ENCODE data around the gene PLEKHG4.

Gene PLEKHG4, protein sequence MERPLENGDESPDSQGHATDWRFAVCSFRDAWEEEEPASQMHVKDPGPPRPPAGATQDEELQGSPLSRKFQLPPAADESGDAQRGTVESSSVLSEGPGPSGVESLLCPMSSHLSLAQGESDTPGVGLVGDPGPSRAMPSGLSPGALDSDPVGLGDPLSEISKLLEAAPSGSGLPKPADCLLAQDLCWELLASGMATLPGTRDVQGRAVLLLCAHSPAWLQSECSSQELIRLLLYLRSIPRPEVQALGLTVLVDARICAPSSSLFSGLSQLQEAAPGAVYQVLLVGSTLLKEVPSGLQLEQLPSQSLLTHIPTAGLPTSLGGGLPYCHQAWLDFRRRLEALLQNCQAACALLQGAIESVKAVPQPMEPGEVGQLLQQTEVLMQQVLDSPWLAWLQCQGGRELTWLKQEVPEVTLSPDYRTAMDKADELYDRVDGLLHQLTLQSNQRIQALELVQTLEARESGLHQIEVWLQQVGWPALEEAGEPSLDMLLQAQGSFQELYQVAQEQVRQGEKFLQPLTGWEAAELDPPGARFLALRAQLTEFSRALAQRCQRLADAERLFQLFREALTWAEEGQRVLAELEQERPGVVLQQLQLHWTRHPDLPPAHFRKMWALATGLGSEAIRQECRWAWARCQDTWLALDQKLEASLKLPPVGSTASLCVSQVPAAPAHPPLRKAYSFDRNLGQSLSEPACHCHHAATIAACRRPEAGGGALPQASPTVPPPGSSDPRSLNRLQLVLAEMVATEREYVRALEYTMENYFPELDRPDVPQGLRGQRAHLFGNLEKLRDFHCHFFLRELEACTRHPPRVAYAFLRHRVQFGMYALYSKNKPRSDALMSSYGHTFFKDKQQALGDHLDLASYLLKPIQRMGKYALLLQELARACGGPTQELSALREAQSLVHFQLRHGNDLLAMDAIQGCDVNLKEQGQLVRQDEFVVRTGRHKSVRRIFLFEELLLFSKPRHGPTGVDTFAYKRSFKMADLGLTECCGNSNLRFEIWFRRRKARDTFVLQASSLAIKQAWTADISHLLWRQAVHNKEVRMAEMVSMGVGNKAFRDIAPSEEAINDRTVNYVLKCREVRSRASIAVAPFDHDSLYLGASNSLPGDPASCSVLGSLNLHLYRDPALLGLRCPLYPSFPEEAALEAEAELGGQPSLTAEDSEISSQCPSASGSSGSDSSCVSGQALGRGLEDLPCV

DNA sequence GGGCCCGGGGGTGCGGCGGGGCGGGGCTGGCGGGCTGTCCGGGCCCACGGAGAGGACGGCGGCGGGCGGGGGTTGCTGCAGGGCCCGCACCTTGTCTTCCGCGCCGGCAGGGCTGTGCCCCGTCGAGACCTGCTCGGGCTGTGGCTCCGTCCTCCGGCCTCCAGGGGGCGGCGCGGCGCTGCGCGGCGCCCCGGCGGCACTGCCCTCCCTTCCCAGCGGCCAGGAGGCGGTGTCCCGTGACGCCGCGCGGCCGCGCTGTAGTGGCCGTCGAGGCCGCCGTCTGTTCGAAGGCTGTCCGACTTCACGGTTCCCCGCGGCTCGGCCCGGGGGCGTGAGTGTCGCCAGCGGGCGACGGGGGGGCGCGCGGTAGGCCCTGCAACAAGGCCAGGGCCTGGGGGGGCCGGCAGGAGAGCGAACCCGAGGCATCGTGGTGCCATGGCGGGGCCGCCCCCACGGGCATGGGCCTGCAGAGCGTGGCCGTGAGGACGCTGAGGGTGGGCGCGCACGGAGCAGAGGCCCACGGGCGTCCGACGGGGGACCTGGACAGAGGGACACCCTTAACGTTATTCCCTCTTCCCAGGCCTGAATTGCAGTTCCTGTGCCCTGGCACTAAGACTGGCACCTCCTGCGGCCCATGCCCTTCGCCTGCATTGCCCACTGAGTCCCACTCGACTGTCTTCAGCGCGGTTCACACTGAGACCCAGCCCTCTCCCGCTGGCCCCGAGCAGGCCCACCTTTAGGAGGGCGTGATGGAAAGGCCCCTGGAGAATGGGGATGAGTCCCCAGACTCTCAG is at the start of gene PLEKHG4:
Gene PLEKHG4 (plus strand): TSS at position 237 of the 794 bp plus-strand sequence. CDS start 513 bp downstream, at position 750.
- H3K4me3 ChIP-seq, result peak within 1 kb of the TSS; percentile 53
- H3K36me3 ChIP-seq (ENCODE audit: insufficient read depth, low read length), result no peaks in the 10 kb centered on the region
- no peak for TF ChIP-seq POLR2AphosphoS5 (IDR thresholded peaks at IDR 0.05; ENCODE audit: borderline replicate concordance, low read depth, low read length)
- no peak within 1 kb of the TSS for H3K9ac ChIP-seq (ENCODE audit: insufficient read length)
- no peaks in the 10 kb centered on the region for H3K9me3 ChIP-seq (ENCODE audit: low read depth, low read length)
- no peak for DNase-seq (ENCODE audit: low read depth, low spot score)
- H3K27ac ChIP-seq, result no peak within 1 kb of the TSS

DNA sequence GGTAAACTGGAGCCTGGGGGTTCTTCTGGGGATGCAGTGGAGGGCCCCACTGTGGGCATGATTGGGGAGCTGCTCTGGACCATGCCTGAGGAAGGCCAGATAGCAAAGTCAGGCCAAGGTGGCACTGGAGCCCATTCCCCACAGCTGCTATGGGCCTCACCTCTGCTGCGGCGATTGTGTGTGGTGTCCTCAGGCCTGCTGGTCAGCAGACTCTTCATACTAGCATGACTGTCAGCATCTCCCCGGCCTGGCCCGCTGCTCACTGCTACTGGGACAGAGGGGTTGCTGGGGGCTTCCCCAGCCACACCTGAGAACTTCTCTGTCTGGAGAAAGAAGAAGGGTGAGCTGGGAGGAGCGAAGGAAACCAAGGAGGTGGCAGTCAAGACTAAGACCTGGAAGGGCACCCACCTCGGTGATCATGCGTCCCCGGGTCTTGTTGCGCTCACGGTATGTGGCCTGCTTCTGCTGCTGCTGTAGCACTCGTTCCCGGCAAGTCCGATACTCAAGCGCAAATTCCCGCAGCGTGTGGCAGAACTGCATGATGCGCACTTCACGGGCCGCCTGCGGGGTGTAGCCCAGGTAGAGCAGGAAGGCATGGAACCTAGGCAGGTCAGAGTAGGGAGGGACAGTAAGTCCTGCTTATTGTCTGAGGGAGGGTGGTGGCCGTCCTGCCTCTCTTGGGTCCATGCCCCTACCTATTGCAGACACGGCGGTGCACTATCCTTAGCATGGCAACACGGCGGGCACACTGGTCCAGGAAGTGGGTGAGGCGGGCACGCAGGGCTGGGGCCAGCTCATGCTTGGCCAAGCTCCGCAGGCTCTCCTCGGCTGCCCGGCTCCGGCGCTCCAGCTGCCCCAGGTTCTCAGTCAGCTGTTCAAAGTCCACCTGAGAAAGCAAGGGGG is 49.2 kb upstream of the PLEKHG4 start:
- Histone ChIP-seq H3K27ac (no peak overlapping the region), H3K36me3 (ENCODE audit: insufficient read depth, low read length) (no peaks in the 10 kb centered on the region; the same call in 1 of the 2 replicates), H3K9me3 (ENCODE audit: low read depth, low read length) (no peaks in the 10 kb centered on the region), H3K4me3 (no peak overlapping the region), H3K9ac (ENCODE audit: insufficient read length) (no peak overlapping the region)
- DNase-seq (ENCODE audit: low read depth, low spot score), result no peak
- TF ChIP-seq POLR2AphosphoS5 (IDR thresholded peaks at IDR 0.05; ENCODE audit: borderline replicate concordance, low read depth, low read length) (no peak), EZH2 (IDR thresholded peaks at IDR 0.05) (no peak), FOXP2 (optimal IDR thresholded peaks at IDR 0.05; ENCODE audit: control extremely low read depth, extremely low read length, insufficient read depth) (no peak)

DNA sequence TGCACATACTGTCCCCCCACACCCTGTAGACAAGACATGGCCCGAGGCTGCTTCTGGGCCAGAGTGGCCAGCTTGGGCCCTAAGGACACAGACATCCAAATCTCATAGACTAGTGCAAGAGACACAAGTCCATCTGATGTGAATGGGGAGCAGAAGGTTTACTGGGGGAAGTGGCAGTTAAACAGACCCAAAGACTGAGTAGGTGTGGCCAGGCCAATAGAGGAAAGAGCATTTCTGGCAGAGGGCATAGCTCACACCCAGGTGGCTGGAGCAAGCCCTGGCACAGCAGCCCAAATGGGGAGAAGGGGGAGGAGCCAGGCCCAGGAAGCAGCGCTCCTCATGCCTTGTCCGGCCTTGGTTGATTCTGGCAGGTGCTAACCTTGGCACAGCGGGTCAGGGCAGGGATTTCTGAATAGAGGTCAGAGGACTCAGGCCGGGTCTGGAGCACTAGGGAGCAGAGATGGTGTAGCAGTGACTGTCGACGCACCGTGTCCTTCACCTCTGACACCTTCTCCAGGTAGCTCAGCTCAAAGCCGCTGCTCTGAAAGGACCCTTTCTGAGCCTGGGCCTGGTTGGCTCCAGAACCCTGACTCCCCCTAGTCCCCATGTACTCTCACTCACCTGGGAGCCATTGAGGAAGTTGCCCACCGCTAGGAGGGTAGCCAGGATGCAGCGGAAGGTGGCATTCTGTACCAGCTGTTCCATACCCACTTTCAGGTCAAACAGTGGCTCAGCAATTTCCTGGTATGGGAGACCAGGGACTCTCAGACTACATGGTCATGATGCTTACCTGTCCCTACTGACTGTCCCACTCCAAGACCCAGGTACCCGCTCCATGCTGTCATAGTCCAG is 48.3 kb upstream of the PLEKHG4 start:
- Histone ChIP-seq H3K9ac (ENCODE audit: insufficient read length) (no peak overlapping the region), H3K27ac (no peak overlapping the region), H3K4me3 (no peak overlapping the region), H3K9me3 (ENCODE audit: low read depth, low read length) (no peaks in the 10 kb centered on the region), H3K36me3 (ENCODE audit: insufficient read depth, low read length) (no peaks in the 10 kb centered on the region; the same call in 1 of the 2 replicates)
- no peak for TF ChIP-seq POLR2AphosphoS5 (IDR thresholded peaks at IDR 0.05; ENCODE audit: borderline replicate concordance, low read depth, low read length)
- TF ChIP-seq EZH2 (IDR thresholded peaks at IDR 0.05), result no peak
- no peak for TF ChIP-seq FOXP2 (optimal IDR thresholded peaks at IDR 0.05; ENCODE audit: control extremely low read depth, extremely low read length, insufficient read depth)
- DNase-seq (ENCODE audit: low read depth, low spot score), result no peak

DNA sequence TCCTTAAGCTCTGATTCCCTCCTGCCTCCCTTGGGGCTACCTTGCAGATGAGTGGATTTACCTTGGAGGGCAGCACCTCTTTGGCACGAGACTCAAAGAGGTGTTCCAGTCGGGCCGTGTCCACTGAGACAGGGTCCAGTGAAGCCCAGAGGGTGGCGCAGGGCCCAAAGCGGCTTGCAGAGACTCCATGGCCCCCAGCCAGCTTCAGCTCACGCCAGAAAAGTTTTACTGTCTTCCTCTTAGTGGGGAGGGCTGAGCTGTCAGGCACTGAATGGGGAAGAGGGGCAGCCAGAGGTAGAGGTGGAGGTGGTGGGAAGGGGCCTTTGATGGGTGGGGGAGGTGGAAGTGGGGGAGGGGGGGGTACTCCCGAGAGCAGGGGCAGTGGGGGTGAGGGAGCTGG is 45.7 kb upstream of the PLEKHG4 start:
- Histone ChIP-seq H3K9ac (ENCODE audit: insufficient read length) (no peak overlapping the region), H3K4me3 (no peak overlapping the region), H3K36me3 (ENCODE audit: insufficient read depth, low read length) (no peaks in the 10 kb centered on the region; the same call in 1 of the 2 replicates), H3K27ac (no peak overlapping the region), H3K9me3 (ENCODE audit: low read depth, low read length) (no peaks in the 10 kb centered on the region)
- no peak for DNase-seq (ENCODE audit: low read depth, low spot score)
- TF ChIP-seq POLR2AphosphoS5 (IDR thresholded peaks at IDR 0.05; ENCODE audit: borderline replicate concordance, low read depth, low read length) (no peak), EZH2 (IDR thresholded peaks at IDR 0.05) (no peak), FOXP2 (optimal IDR thresholded peaks at IDR 0.05; ENCODE audit: control extremely low read depth, extremely low read length, insufficient read depth) (no peak)

DNA sequence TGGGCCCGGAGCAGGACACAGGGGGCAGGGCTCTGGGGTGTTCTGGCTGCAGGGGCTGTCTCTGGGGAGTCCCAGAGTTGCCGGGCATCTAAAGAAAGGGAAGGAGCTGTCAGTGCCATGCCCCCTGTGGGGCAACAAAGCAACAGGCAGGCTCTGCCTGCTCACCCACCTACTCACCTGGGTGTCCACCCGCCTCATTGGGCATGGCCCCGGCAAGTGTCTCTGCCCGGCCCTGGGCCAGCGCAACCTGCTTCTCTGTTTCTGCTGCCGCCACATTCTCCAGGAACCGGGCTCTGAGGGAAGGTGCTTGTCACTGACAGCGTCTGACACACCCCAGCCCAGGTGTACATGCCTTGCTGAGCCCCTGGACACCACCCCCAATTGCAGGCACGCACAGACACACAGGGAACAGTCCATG is 45.1 kb upstream of the PLEKHG4 start:
- Histone ChIP-seq H3K9ac (ENCODE audit: insufficient read length) (no peak overlapping the region), H3K36me3 (ENCODE audit: insufficient read depth, low read length) (no peaks in the 10 kb centered on the region; the same call in 1 of the 2 replicates), H3K9me3 (ENCODE audit: low read depth, low read length) (no peaks in the 10 kb centered on the region), H3K4me3 (no peak overlapping the region), H3K27ac (no peak overlapping the region)
- no peak for DNase-seq (ENCODE audit: low read depth, low spot score)
- TF ChIP-seq POLR2AphosphoS5 (IDR thresholded peaks at IDR 0.05; ENCODE audit: borderline replicate concordance, low read depth, low read length) (no peak), EZH2 (IDR thresholded peaks at IDR 0.05) (no peak), FOXP2 (optimal IDR thresholded peaks at IDR 0.05; ENCODE audit: control extremely low read depth, extremely low read length, insufficient read depth) (no peak)

DNA sequence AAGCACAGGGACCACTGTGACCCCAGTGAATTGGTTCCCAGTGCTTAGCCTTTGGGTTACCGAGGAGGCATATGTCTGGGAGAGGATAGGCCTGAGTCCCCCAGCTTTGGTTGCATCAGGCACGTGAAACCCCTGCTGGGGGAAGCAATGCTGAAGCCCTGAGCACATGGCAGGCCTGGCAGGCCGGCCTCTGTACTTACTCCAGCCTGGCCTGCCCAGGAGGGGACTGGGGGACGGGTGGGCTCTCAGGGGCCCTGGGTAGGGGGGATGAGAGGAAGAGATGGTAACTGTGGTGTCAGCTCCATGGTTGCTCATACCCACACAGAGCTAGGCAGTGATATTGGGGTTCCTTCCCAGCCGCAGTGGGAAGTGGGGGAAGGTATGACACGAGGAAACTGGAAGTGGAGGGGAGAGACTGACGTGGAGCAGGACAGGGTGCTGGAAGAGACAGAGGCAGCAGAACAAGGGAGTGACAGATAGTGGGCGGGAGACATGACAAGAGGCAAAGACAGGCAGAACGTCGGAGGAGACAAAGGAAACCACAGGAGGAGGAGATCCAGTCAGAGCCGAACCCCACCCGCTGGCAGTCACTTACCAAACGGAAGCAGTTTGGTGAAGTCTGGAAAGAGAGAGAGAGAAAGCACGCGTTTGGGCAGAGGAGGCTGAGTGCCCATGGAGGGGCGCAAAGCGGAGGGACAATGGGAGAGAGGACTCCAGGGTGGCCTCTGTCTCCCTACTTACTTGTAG is 43.3 kb upstream of the PLEKHG4 start:
- Histone ChIP-seq H3K4me3 (peak overlapping the region; percentile 66), H3K9ac (ENCODE audit: insufficient read length) (peak overlapping the region; percentile 26), H3K9me3 (ENCODE audit: low read depth, low read length) (no peaks in the 10 kb centered on the region), H3K27ac (peak overlapping the region; percentile 54; the same call in 1 of the 2 replicates), H3K36me3 (ENCODE audit: insufficient read depth, low read length) (no peaks in the 10 kb centered on the region)
- no peak for DNase-seq (ENCODE audit: low read depth, low spot score)
- no peak for TF ChIP-seq FOXP2 (optimal IDR thresholded peaks at IDR 0.05; ENCODE audit: control extremely low read depth, extremely low read length, insufficient read depth)
- TF ChIP-seq POLR2AphosphoS5 (IDR thresholded peaks at IDR 0.05; ENCODE audit: borderline replicate concordance, low read depth, low read length), result no peak; the same call in 1 of the 2 replicates
- no peak for TF ChIP-seq EZH2 (IDR thresholded peaks at IDR 0.05)
